Endothelial cell of umbilical vein (primary cell): ENCODE measurements around the gene NADK. TPM values are rescaled to one million over a fixed set of nuclear protein-coding genes. Genes with fewer than 3 reads are reported as not detected.
"Not testable (repeated sequence)": the region's sequence is repeated elsewhere in the genome, so short reads cannot be mapped to it uniquely, and the experiment has no call there.

Source experiments
- BruUV-seq: library from RNA; stranded (reverse); fragments of 400-500 nt; replicated peaks from 2 replicates; lab custom pipeline; 2021; lab: Mats Ljungman, UMichigan
- CTCF ChIA-PET: fragments of 300-600, 350-600 bp; sonication (Branson Sonifier 250); formaldehyde crosslinking; loops from one replicate; lab custom pipeline; 2021; ENCODE audit warnings: antibody characterized with exemption, inconsistent platforms; lab: Charles Lee
- POLR2A ChIA-PET: fragments of 300-600, 350-600 bp; sonication (Branson Sonifier 250); formaldehyde crosslinking; loops from one replicate; lab custom pipeline; 2021; ENCODE audit warnings: antibody characterized with exemption, inconsistent platforms; lab: Charles Lee
- DNase-seq: peaks from one replicate; pipeline ENCODE4 v3.0.0-alpha.2; 2011; ENCODE audit warnings: low read depth, low spot score
- FAIRE-seq: peaks from 2 replicates; lab custom pipeline; 2011; peaks lifted over from hg19 to GRCh38; lab: Jason Lieb, UNC
- H2AFZ ChIP-seq: 2 replicates; pipeline ENCODE4 v1.6.0; 2012; ENCODE audit warnings: low read depth, low read length, control low read depth, inconsistent platforms
- H3K27ac ChIP-seq: 2 replicates; pipeline ENCODE4 v1.5.1; 2011; ENCODE audit warnings: low read depth, mild to moderate bottlenecking, control low read depth, low read length, moderate library complexity; ENCODE audit not compliant: insufficient read depth
- H3K27me3 ChIP-seq, 2 experiments: 2 replicates each; pipeline versions ENCODE4 v1.6.0 to v1.6.1; 2011; ENCODE audit warnings: low read length in 2 of 2, mixed read lengths in 1 of 2; ENCODE audit not compliant: control insufficient read depth in 2 of 2, insufficient read depth in 2 of 2
- H3K36me3 ChIP-seq, 2 experiments: 2 replicates in 1 of 2; 3 replicates in 1 of 2; pipeline ENCODE4 v1.5.1; 2011; ENCODE audit warnings: low read length in 2 of 2, mild to moderate bottlenecking in 1 of 2, moderate library complexity in 1 of 2; ENCODE audit not compliant: control insufficient read depth in 2 of 2, insufficient read depth in 2 of 2; ENCODE audit errors: extremely low read depth in 1 of 2
- H3K4me1 ChIP-seq: 3 replicates; pipeline ENCODE4 v1.5.1; 2011; ENCODE audit warnings: mild to moderate bottlenecking, low read length; ENCODE audit not compliant: control insufficient read depth, insufficient read depth; ENCODE audit errors: extremely low read depth
- H3K4me2 ChIP-seq: 2 replicates; pipeline ENCODE4 v1.6.1; 2011; ENCODE audit warnings: low read length, control low read depth, mixed read lengths; ENCODE audit not compliant: insufficient read depth
- H3K4me3 ChIP-seq, 3 experiments: fragments of 200-600 bp in 1 of 3; sonication (generic), shearing (Covaris generic) in 1 of 3; replicated peaks in 1 of 3; 2 replicates each; pipeline ENCODE4 v1.5.1; 2011 to 2016; ENCODE audit warnings: control low read depth in 3 of 3, low read length in 3 of 3, mild to moderate bottlenecking in 2 of 3, inconsistent platforms in 1 of 3, low read depth in 1 of 3, moderate library complexity in 1 of 3; ENCODE audit not compliant: insufficient read depth in 1 of 3
- H3K79me2 ChIP-seq: 2 replicates; pipeline ENCODE4 v1.6.0; 2012; ENCODE audit warnings: low read length, inconsistent platforms; ENCODE audit not compliant: control insufficient read depth, insufficient read depth
- H3K9ac ChIP-seq: replicated peaks from 2 replicates; pipeline ENCODE3; 2011; ENCODE audit warnings: low read length, control low read depth; ENCODE audit not compliant: insufficient read depth; ENCODE audit errors: extremely low read depth
- H3K9me1 ChIP-seq: replicated peaks from 3 replicates; pipeline ENCODE4 v1.6.0; 2011; ENCODE audit warnings: mild to moderate bottlenecking, low read length; ENCODE audit not compliant: control insufficient read depth, insufficient read depth; ENCODE audit errors: extremely low read depth
- H3K9me3 ChIP-seq: replicated peaks from 2 replicates; pipeline ENCODE4 v1.5.1; 2012; ENCODE audit warnings: low read length, inconsistent platforms; ENCODE audit not compliant: control insufficient read depth, insufficient read depth
- H4K20me1 ChIP-seq: replicated peaks from 2 replicates; pipeline ENCODE3; 2011; ENCODE audit warnings: mild to moderate bottlenecking, low read length; ENCODE audit not compliant: control insufficient read depth, insufficient read depth; ENCODE audit errors: extremely low read depth
- POLR2AphosphoS5 ChIP-seq: IDR thresholded peaks from 2 replicates; pipeline ENCODE4 v1.6.1; 2012; ENCODE audit warnings: low read depth, mild to moderate bottlenecking, control low read depth, low read length, moderate library complexity; ENCODE audit not compliant: insufficient read depth
- dilution Hi-C: fragments of 300-500 bp; cut with MboI; formaldehyde crosslinking; loops from one replicate; pipeline ENCODE4 v1.15.0; 2019; ENCODE audit warnings: low sequenced_read_pairs; ENCODE audit not compliant: extremely low pct_ligation_motif_present
- intact Hi-C: fragments of 100-400 bp; cut with micrococcal nuclease; formaldehyde crosslinking; loops from one replicate; pipeline ENCODE4 v1.10.0; 2022
- polyA plus RNA-seq, 4 experiments: library from polyadenylated mRNA; depleted of rRNA in 3 of 4; stranded (reverse) in 3 of 4; unstranded in 1 of 4; fragments of >200 nt; gene quantifications; 2 replicates each; pipeline versions ENCODE4 v1.2.1 to v1.2.3, GENCODE V29; 2011 to 2012; ENCODE audit warnings: missing spikeins in 1 of 4
- total RNA-seq: library from RNA; stranded (reverse); gene quantifications from 2 replicates; pipeline ENCODE4 v1.2.3, GENCODE V29; 2021

Gene NADK
- total and polyA plus RNA-seq, 2 donors (not counting 3 experiments of a cell fraction or from before 2014, with no cell fraction given) = 68.5 to 88.8 TPM

DNA sequence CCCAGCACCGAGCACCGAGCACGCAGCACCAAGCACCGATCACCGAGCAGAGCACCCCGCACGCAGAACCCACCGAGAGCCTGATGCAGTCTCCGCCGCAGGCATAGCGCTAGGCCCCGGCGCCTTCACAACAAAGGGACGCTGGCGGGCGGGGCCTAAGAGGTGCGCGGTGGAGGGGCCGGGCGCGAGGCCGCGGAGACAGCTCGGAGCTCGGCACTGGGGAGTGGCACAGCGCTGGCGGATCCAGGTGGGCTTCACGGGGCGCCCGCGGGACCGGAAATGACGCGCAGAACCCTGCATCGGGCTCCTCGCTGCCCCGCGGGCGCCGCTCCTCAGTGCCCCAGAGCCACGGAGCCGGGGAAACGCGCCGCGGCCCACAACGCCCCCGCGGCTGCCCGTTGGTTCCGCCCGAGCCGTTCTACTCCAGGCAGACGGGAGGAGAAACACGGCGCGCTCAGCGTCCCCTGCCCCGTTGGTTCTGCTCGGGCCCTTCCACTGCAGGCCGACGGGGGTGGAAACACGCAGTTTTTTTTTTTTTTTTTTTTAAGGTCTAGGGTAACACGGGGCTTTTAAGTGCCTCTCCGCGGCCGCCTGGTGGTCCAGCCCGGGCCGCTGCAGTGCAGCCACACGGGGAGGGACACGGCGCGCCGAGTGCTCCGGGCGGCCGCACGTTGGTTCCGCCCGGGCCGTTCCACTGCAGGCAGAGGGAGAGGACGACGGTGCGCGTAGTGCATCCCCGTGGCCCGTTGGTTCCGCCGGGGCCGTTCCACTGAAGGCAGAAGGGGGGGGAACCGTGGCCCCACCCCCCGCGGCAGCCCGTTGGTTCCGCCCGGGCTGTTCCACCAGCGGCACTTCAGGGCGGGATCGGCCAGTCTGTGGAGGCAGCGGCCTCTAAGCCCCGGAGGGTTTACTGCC is 32.4 kb downstream of the NADK start:
- DNase-seq = peak; percentile 70
- dilution Hi-C loops, H3K9me1 ChIP-seq, H3K27me3 ChIP-seq, H4K20me1 ChIP-seq, H3K36me3 ChIP-seq, H3K4me2 ChIP-seq, FAIRE-seq, BruUV-seq, CTCF ChIA-PET, H3K9me3 ChIP-seq, H3K79me2 ChIP-seq, POLR2A ChIA-PET, H2AFZ ChIP-seq, H3K4me1 ChIP-seq: not testable (repeated sequence)
- H3K4me3 ChIP-seq = peak overlapping the region in 1 of 3 experiments; percentile 59
- TF ChIP-seq POLR2AphosphoS5 = peak; percentile 47
- H3K9ac ChIP-seq = peak overlapping the region; percentile 16
- H3K27ac ChIP-seq = peak overlapping the region; percentile 79
- intact Hi-C loops = loop anchor here (10.0 kb wide), 1 partner anchor 51 kb away; the partner anchor contains the start of gene SLC35E2B

DNA sequence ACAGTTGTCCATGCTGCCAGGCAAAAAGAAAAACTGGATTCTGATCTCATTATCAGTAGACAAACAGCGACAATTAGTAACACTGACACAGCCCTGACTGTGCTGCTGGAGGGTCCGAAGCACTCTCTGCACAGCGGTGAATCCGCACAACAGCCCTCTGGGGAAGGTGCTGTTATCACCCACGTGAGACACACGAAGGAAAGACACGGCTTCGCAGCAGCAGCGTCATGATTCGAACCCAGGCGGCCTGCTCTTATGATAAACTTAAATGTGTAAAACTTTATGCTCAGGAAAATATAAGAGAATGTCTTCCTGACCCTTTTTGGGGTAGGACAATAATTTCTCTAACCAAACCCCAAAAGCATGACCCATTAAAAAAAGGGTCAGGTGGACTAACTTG is 35.7 kb downstream of the NADK start:
- H3K79me2 ChIP-seq, H3K27ac ChIP-seq, DNase-seq, BruUV-seq, H3K27me3 ChIP-seq, H3K4me1 ChIP-seq, FAIRE-seq, CTCF ChIA-PET, H3K4me2 ChIP-seq, H3K36me3 ChIP-seq, H3K9me1 ChIP-seq, POLR2A ChIA-PET, H3K9me3 ChIP-seq, H3K9ac ChIP-seq, dilution Hi-C loops, H2AFZ ChIP-seq, H4K20me1 ChIP-seq, H3K4me3 ChIP-seq: not testable (repeated sequence)
- intact Hi-C loops = loop anchor here (10.0 kb wide), 1 partner anchor 48 kb away; the partner anchor contains the start of gene SLC35E2B

DNA sequence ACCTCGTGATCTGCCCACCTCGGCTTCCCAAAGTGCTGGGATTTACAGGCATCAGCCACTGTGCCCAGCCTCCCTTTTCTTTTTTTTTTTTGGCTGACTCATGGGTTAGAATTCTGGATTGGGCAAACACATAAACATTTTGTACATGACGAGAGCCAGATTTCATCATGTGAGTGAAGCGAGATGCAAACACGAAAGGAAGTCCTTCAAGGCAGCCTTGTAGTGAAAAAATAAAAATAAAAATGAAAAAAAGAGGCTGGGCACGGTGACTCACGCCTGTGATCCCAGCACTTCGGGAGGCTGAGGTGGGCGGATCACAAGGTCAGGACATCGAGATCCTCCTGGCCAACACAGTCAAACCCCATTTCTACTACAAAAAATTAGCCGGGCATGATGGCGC is 37.3 kb downstream of the NADK start:
- CTCF ChIA-PET = not testable (repeated sequence)

DNA sequence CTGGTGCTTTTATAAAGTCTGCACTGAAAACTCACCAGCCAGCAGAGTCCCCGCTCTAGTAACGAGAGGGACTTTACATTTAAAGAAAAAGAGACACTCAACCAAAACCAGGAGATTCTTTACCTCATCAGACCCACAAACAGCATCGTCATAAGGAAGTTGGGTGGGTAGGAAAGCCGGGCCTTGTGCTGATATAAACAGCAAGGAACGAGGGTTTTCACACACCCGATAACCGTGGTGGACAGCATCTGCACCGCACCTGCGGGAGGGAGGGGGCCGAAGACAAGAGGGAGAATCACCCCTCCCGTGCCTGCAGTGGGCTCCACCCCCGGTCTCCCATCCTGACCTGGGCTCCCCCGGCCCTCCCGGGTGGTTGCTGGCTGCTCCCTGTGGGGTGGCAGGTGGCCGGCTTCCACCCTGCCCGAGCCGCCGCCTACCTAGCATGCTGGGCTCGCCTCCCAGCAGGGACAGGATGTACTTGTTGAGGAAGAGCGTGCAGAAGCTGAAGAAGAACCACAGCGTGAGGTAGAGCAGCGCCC is 39.4 kb downstream of the NADK start:
- BruUV-seq, H3K79me2 ChIP-seq, H2AFZ ChIP-seq, intact Hi-C loops, H3K9ac ChIP-seq, dilution Hi-C loops, H3K4me2 ChIP-seq, H3K27me3 ChIP-seq, DNase-seq, H3K9me3 ChIP-seq, H4K20me1 ChIP-seq, POLR2A ChIA-PET, H3K36me3 ChIP-seq, H3K4me1 ChIP-seq, H3K4me3 ChIP-seq, H3K9me1 ChIP-seq, H3K27ac ChIP-seq, CTCF ChIA-PET, FAIRE-seq: not testable (repeated sequence)

More for the DNA sequence above, 37.3 kb downstream of the NADK start:
- H3K4me2 ChIP-seq, H3K79me2 ChIP-seq, H3K4me3 ChIP-seq, H3K9me3 ChIP-seq, FAIRE-seq, H4K20me1 ChIP-seq, dilution Hi-C loops, H3K27ac ChIP-seq, H3K27me3 ChIP-seq, H3K4me1 ChIP-seq, POLR2A ChIA-PET, H3K36me3 ChIP-seq, H3K9ac ChIP-seq, H3K9me1 ChIP-seq, BruUV-seq, H2AFZ ChIP-seq: not testable (repeated sequence)
- intact Hi-C loops = loop anchor here (10.0 kb wide), 1 partner anchor 46 kb away; the partner anchor contains the start of gene SLC35E2B
- peak; percentile 26 for DNase-seq
